Measurements from ENCODE around the gene SGCD. TPM values are rescaled to one million over a fixed set of nuclear protein-coding genes. Genes with fewer than 3 reads are reported as not detected.

The SGCD gene
- total RNA-seq, 8 experiments from 2014 or later = 0.29 to 56.2 (median 7.9) TPM

DNA sequence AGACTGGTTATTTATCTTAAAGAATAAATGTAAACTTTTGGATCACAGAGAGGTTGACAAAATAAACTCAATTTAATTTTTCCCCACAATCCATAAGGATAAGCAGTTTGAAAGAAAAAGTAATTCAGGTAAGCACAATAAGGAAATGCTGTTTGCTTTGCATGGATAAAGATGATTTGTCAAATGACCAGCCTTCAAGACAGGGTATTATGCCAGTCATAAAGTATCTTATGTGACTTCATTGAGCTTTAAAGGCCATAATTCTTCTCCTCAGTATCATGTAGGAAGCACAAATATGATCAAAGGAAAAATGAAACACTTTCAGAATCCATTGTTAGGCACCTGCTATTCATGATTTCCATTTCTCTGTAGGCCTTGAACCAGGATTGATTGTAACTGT, 342.5 kb downstream of the SGCD start:
- no peak overlapping the region for H3K27ac ChIP-seq
- ATAC-seq (replicated peaks in 6 of 8) = no peak
- in situ Hi-C loops (cut with MboI; ENCODE audit: low pct_unique_long_range_greater_than_20kb in 2 of 9, low sequenced_read_pairs in 9 of 9, unreplicated experiment in 9 of 9) = no loop called here
- no peak overlapping the region for H3K4me3 ChIP-seq
- H3K4me1 ChIP-seq (replicated peaks in 1 of 2) = peaks cover 10 to 22% of the 10 kb centered on the region in 2 donors

DNA sequence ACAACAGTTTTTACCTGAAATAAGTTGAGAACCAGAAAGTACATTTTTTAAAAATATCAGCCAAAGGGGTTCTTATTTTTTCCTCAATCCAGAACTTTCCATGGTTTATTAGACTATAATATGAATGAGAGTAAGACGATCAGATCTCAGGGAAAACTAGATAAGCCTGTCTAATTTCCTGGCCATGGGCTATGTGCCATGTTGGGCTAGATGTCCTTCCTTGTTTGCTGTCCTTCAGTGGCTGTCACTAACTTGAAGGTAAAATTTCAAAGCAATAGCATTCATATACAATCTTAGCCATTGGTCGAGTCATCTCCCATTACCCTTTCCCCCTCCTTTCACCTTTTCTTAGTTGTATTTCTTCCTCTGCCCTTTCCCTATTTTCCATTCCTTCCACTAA, 343.7 kb downstream of the SGCD start:
- in situ Hi-C loops (cut with MboI; ENCODE audit: low pct_unique_long_range_greater_than_20kb in 2 of 9, low sequenced_read_pairs in 9 of 9, unreplicated experiment in 9 of 9) = no loop called here
- WGBS, 10 experiments = 67 to 94% (median 89%) methylated on average over 1 to 2 of the region's 2 CpGs; no CpG with 5 or more reads in 1 of the 10 experiments

DNA sequence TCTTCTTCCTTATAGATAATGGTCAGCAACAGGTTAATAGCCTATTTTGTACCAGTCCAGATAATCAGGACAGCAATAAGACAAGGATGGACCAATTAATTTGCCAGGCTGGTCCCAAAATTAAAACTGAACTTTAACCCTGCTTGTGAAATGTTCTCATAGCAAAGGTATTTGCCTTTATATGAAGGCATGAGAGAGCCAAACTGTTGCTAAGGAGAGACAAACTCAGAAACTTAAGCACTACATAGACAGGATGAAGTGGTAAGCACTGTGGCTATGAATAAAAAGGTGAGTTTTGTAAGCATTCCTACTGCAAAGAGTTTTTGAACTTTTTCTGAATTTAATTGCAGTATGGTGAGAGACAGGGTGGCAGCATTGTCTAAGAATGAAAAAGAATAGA, 348.4 kb downstream of the SGCD start:
- H3K4me3 ChIP-seq = no peak overlapping the region
- no peak overlapping the region for H3K27ac ChIP-seq
- ATAC-seq (replicated peaks in 6 of 8) = no peak
- peaks cover 10 to 29% of the 10 kb centered on the region in 2 donors for H3K4me1 ChIP-seq (replicated peaks in 1 of 2)
- in situ Hi-C loops (cut with MboI; ENCODE audit: low pct_unique_long_range_greater_than_20kb in 2 of 9, low sequenced_read_pairs in 9 of 9, unreplicated experiment in 9 of 9) = no loop called here

More for the DNA sequence above, 343.7 kb downstream of the SGCD start:
- H3K4me3 ChIP-seq = no peak overlapping the region
- no peak for ATAC-seq (replicated peaks in 6 of 8)
- peaks cover 10 to 22% of the 10 kb centered on the region in 2 donors for H3K4me1 ChIP-seq (replicated peaks in 1 of 2)
- no peak overlapping the region for H3K27ac ChIP-seq

DNA sequence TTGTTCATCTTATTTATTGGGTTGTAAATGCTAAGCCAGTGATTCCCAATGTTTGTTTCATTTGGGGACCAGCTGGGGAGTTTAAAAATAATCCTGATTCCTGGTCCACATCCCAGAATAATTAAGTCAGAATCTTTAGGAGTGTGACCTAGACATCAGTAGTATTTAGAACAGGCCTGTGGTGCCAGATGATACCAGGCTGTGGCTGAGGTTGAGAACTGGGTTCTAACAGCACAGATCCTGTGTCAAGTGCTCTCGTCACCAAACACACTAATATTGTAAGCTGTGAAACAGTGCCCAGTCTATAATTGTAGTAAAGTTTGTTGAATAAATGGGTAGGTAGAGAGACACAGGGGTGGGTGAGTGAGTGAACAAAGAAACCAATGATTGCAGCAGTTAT, 351.0 kb downstream of the SGCD start:
- ATAC-seq (replicated peaks in 6 of 8) = no peak
- H3K27ac ChIP-seq = no peak overlapping the region
- 83 to 100% (median 93%) methylated on average over 1 of the region's 1 CpG; no CpG with 5 or more reads in 4 of the 10 experiments for WGBS, 10 experiments
- no peak overlapping the region for H3K4me3 ChIP-seq
- peaks cover 10 to 20% of the 10 kb centered on the region in 2 donors for H3K4me1 ChIP-seq (replicated peaks in 1 of 2)
- in situ Hi-C loops (cut with MboI; ENCODE audit: low pct_unique_long_range_greater_than_20kb in 2 of 9, low sequenced_read_pairs in 9 of 9, unreplicated experiment in 9 of 9) = no loop called here

DNA sequence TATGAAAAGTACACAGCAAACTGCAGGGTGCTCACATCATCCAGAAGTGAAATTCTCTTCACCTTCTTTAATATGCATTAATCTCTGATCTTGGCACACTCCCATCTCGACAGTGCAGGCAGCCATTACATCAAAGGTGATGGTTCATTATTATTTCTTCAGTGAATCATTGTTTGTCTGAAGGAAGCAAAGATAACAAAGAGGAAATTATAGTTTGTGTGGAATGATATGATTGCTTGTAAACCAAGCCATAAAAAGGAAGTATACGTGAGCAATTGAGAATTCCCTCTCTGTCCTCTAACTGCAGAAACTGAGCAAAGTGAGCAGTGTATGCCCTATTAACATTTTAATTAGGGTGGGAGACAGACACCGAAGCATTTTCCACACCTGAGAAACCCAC, 351.5 kb downstream of the SGCD start:
- H3K4me3 ChIP-seq = no peak overlapping the region
- 47 to 100% (median 80%) methylated on average over 1 to 3 of the region's 3 CpGs; no CpG with 5 or more reads in 1 of the 10 experiments for WGBS, 10 experiments
- H3K27ac ChIP-seq = no peak overlapping the region
- in situ Hi-C loops (cut with MboI; ENCODE audit: low pct_unique_long_range_greater_than_20kb in 2 of 9, low sequenced_read_pairs in 9 of 9, unreplicated experiment in 9 of 9) = no loop called here
- peak in 2 of 8 experiments; percentile 24 to 39 for ATAC-seq (replicated peaks in 6 of 8)
- H3K4me1 ChIP-seq (replicated peaks in 1 of 2) = peaks cover 5 to 15% of the 10 kb centered on the region in 2 donors

DNA sequence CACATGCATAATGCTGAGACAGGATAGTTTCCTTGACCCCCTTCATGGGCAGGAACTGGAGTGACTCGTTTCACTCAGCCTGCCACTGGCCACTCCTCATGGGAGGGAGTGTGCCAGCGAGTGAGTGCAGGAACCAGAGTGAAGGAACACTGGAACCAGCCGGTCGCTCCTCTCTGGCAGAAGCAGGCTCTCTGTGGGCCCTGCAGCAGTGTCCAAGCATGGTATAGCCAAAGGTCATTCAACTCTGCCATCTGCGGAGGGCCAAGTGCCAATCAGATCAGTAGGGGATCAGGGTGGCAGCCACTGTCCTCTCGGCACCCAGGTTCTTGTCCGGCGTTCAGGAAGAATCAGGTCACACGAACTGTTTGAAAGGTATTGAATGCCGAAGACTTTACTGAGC, 353.9 kb downstream of the SGCD start:
- peak in 1 of 8 experiments; percentile 61 for ATAC-seq (replicated peaks in 6 of 8)
- Histone ChIP-seq H3K4me1 (replicated peaks in 1 of 2) (peaks cover 15 to 16% of the 10 kb centered on the region in 2 donors), H3K27ac (no peak overlapping the region), H3K4me3 (no peak overlapping the region)
- in situ Hi-C loops (cut with MboI; ENCODE audit: low pct_unique_long_range_greater_than_20kb in 2 of 9, low sequenced_read_pairs in 9 of 9, unreplicated experiment in 9 of 9) = no loop called here
- 0 to 100% (median 95%) methylated on average over 1 to 5 of the region's 10 CpGs; no CpG with 5 or more reads in 4 of the 10 experiments for WGBS, 10 experiments

DNA sequence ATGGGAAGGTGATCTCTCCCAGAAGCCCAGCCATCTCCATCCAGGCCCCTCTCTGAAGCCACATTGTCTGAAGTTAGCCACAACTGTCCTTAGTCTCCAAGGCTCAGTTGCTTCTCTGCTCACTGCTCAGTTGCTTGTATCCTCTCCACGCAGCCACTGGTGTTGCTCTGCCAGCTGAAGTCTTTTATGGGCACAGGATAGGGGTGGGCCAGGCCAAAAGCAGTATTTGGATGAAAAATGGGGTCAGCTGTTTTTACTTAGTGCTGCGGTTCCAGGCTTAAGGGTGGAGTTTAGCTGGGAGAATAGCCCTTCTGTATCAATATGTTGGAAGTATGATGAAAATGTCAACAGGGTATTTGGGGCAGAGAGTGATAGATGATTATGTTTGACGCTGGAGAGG, 354.3 kb downstream of the SGCD start:
- Histone ChIP-seq H3K4me1 (replicated peaks in 1 of 2) (peaks cover 18 to 19% of the 10 kb centered on the region in 2 donors), H3K27ac (no peak overlapping the region), H3K4me3 (no peak overlapping the region)
- in situ Hi-C loops (cut with MboI; ENCODE audit: low pct_unique_long_range_greater_than_20kb in 2 of 9, low sequenced_read_pairs in 9 of 9, unreplicated experiment in 9 of 9) = no loop called here
- peak in 2 of 8 experiments; percentile 24 to 34 for ATAC-seq (replicated peaks in 6 of 8)
- 17 to 98% (median 52%) methylated on average over 1 to 3 of the region's 3 CpGs; no CpG with 5 or more reads in 2 of the 10 experiments for WGBS, 10 experiments

DNA sequence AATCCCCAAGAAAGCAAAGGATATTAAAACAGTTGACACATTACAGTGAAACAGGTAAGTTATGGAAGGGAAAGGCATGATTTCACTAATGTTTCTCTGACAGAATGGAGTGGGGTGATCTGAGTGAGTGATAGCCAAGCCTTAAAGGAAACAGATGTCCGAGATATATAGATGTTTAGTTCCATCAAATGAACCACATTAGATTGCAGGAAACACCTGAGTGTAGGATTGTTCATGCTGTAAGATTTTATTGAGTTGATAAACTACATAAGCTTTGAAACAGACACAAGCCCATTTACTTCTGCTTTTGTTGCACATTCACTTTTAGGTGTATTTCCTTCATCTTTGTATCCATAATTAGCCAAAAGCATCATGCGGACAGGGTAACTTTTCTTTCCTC, 356.0 kb downstream of the SGCD start:
- in situ Hi-C loops (cut with MboI; ENCODE audit: low pct_unique_long_range_greater_than_20kb in 2 of 9, low sequenced_read_pairs in 9 of 9, unreplicated experiment in 9 of 9) = no loop called here
- no peak overlapping the region for H3K4me3 ChIP-seq
- WGBS, 10 experiments = 92 to 100% (median 100%) methylated on average over 1 to 2 of the region's 2 CpGs

DNA sequence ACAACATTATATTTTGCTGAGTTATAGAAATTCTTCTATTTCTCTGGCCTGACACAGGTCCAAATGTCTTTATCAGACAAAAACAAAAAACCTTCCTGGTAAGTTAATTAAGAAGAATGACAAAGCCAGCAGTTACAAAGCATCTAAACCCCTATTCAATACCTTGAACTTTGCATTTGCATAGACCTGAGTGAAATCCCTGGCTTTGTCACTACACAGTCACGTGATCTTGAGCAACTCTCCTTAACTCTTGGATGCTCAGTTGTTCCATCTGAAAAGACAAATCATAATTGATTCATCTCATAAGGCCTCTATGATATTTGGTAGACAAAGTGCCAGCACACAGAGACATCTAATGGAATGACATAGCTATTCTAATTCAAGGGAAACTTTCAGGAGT, 356.5 kb downstream of the SGCD start:
- in situ Hi-C loops (cut with MboI; ENCODE audit: low pct_unique_long_range_greater_than_20kb in 2 of 9, low sequenced_read_pairs in 9 of 9, unreplicated experiment in 9 of 9) = no loop called here
- no peak for ATAC-seq (replicated peaks in 6 of 8)
- 20 to 100% (median 57%) methylated on average over 1 of the region's 1 CpG; no CpG with 5 or more reads in 5 of the 10 experiments for WGBS, 10 experiments
- peaks cover 39 to 40% of the 10 kb centered on the region in 2 donors for H3K4me1 ChIP-seq (replicated peaks in 1 of 2)
- H3K4me3 ChIP-seq = no peak overlapping the region
- no peak overlapping the region for H3K27ac ChIP-seq

More for the DNA sequence above, 356.0 kb downstream of the SGCD start:
- no peak overlapping the region for H3K27ac ChIP-seq
- peaks cover 35% of the 10 kb centered on the region in 2 donors for H3K4me1 ChIP-seq (replicated peaks in 1 of 2)
- no peak for ATAC-seq (replicated peaks in 6 of 8)

DNA sequence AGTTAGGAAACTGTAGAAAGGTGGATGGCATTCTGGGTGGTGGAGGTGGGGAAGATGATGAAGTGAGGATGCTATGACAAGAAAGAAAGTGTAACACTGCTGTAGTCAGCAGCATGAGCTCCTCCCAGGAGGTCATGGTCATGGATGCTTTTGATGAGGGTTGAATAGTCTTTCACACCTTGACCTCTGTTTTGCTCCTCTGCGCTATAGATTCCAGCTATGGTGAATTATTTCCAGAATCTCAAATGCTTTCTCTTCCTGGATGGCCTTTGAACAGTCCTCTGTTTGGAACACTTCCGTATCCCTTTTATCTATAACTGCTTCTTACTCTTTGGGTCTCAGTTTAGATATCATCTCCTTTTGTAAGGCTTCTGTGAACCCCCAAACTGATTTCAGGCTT, 357.3 kb downstream of the SGCD start:
- no peak overlapping the region for H3K4me3 ChIP-seq
- 71 to 100% (median 88%) methylated on average over 1 to 2 of the region's 2 CpGs; no CpG with 5 or more reads in 2 of the 10 experiments for WGBS, 10 experiments
- H3K27ac ChIP-seq = no peak overlapping the region
- peaks cover 36 to 43% of the 10 kb centered on the region in 2 donors for H3K4me1 ChIP-seq (replicated peaks in 1 of 2)
- ATAC-seq (replicated peaks in 6 of 8) = no peak
- in situ Hi-C loops (cut with MboI; ENCODE audit: low pct_unique_long_range_greater_than_20kb in 2 of 9, low sequenced_read_pairs in 9 of 9, unreplicated experiment in 9 of 9) = no loop called here

DNA sequence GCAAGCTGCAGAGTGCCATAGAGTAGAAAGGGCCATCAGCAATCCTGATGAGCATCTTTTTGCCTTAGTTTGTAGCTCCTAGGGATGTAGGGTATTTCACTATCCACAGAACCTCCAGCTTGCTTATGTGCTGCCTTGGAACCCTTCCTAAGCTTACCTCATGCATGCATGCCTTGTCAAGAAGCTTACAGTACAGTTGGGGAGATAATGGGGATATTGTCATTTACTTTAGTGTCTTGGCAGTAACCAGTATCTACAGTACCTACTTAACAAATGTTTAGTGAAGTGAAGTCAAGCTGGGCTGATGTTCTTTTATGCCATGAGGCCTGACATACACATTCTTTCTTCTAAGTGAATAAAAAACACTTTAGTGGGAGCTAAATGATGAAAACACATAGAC, 358.5 kb downstream of the SGCD start:
- Histone ChIP-seq H3K4me3 (no peak overlapping the region), H3K27ac (no peak overlapping the region), H3K4me1 (replicated peaks in 1 of 2) (peaks cover 36 to 43% of the 10 kb centered on the region in 2 donors)
- ATAC-seq (replicated peaks in 6 of 8) = no peak
- in situ Hi-C loops (cut with MboI; ENCODE audit: low pct_unique_long_range_greater_than_20kb in 2 of 9, low sequenced_read_pairs in 9 of 9, unreplicated experiment in 9 of 9) = no loop called here

DNA sequence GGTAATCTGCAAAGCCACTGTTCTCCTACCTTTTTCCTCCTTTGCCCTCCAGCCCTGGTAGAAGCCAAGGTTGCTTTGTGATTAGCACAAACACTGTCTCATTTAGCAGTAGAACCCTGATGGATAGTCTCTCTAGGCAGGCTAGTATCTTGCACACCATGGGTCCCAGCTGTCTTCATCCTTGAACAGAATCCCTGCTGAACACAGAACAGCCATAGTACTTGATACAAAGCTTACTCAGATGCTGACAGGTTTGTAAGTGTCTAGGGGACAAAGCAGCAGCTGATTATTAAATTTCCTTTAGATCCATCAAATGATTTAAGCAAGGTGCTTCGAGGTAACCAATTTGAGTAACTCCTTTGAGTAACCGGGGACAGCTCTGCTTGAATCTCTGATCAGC, 359.4 kb downstream of the SGCD start:
- WGBS, 10 experiments = 27 to 100% (median 47%) methylated on average over 1 to 2 of the region's 2 CpGs; no CpG with 5 or more reads in 4 of the 10 experiments
- in situ Hi-C loops (cut with MboI; ENCODE audit: low pct_unique_long_range_greater_than_20kb in 2 of 9, low sequenced_read_pairs in 9 of 9, unreplicated experiment in 9 of 9) = no loop called here
- H3K4me1 ChIP-seq (replicated peaks in 1 of 2) = peaks cover 36 to 43% of the 10 kb centered on the region in 2 donors
- H3K4me3 ChIP-seq = no peak overlapping the region
- ATAC-seq (replicated peaks in 6 of 8) = peak in 5 of 8 experiments; percentile 59 to 69 (median 64)
- peak overlapping the region; percentile 1 to 51 for H3K27ac ChIP-seq

DNA sequence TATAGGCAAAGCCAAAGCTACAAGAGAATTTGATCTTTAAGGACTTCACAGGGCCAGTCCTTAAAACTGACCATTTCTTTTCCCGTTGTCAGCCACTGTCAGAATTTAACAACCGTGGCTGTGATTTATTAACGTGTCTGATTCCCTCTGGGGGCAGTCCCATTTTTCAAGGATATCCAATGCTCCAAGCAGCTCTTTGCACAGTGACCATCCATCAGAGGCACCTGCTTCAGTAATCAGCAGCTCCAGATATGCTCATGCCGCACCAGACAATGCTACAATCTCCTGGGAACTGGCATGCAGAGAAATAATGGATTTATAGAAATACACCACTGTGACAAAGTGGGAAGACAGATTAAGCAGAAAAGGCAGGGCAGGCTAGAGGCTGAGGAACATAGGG, 359.8 kb downstream of the SGCD start:
- peak overlapping the region; percentile 51 for H3K27ac ChIP-seq
- in situ Hi-C loops (cut with MboI; ENCODE audit: low pct_unique_long_range_greater_than_20kb in 2 of 9, low sequenced_read_pairs in 9 of 9, unreplicated experiment in 9 of 9) = no loop called here
- no peak overlapping the region for H3K4me3 ChIP-seq
- H3K4me1 ChIP-seq (replicated peaks in 1 of 2) = peaks cover 36 to 43% of the 10 kb centered on the region in 2 donors
- 0 to 100% (median 36%) methylated on average over 1 to 4 of the region's 4 CpGs; no CpG with 5 or more reads in 2 of the 10 experiments for WGBS, 10 experiments
- peak in 5 of 8 experiments; percentile 90 to 96 (median 95) for ATAC-seq (replicated peaks in 6 of 8)

DNA sequence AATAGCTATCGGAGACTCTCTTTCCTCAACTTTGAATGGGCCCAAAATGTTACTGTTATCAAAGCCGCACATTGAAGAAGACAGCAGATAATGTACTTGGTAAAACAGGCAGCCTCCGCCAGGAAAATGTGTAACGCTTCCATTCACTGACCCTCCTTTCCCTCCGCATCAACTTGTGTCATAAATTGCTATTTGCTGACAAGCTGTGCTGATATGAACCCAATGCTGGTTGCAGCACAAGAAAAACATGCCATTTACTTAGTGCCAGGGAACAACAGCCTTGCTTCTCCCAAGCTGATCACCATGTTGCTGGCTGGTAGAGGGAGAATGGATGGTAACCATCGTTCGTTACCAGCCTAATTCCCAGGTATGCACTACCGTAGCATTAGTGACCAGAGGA, 360.6 kb downstream of the SGCD start:
- ATAC-seq (replicated peaks in 6 of 8) = peak in 3 of 8 experiments; percentile 4 to 23 (median 9)
- in situ Hi-C loops (cut with MboI; ENCODE audit: low pct_unique_long_range_greater_than_20kb in 2 of 9, low sequenced_read_pairs in 9 of 9, unreplicated experiment in 9 of 9) = no loop called here
- H3K4me1 ChIP-seq (replicated peaks in 1 of 2) = peaks cover 36 to 43% of the 10 kb centered on the region in 2 donors
- 74 to 100% (median 90%) methylated on average over 1 to 7 of the region's 8 CpGs; no CpG with 5 or more reads in 3 of the 10 experiments for whole genome bisulfite sequencing, 10 experiments
- H3K27ac ChIP-seq = peak overlapping the region in 1 of 2 donors; percentile 51
- H3K4me3 ChIP-seq = no peak overlapping the region

Measured in motor neuron (in vitro differentiated cells).